Limb (tissue), 2 donors: ENCODE measurements around the gene SLCO2B1.
A peak's percentile ranks its signal among the peaks of the same experiment; 100 is the strongest.
"Not testable (repeated sequence)": the region's sequence is repeated elsewhere in the genome, so short reads cannot be mapped to it uniquely, and the experiment has no call there.

ENCODE experiments used
- DNase-seq, 2 donors: peaks; one replicate each; pipeline ENCODE4 v3.0.0-alpha.2; 2016; ENCODE audit errors: extremely low spot score in 2 of 2

Gene SLCO2B1

GRCh38 chr11:75150879-75151278 is at the start of gene SLCO2B1:
Gene SLCO2B1 (plus strand): TSS chr11:75151107. CDS start chr11:75151382, 275 bp downstream.
- DNase-seq = no peak

GRCh38 chr11:75101424-75102128 is 49.3 kb upstream of the SLCO2B1 start:
- no peak for DNase-seq

- DNase-seq = no peak
Observed at GRCh38 chr11:75103380-75104026, 47.4 kb upstream of the SLCO2B1 start.

- DNase-seq = no peak
Observed at GRCh38 chr11:75105462-75105925, 45.4 kb upstream of the SLCO2B1 start.

GRCh38 chr11:75105967-75106681 is 44.8 kb upstream of the SLCO2B1 start:
- DNase-seq = not testable (repeated sequence)

- DNase-seq = no peak
Observed at GRCh38 chr11:75107187-75107586, 43.7 kb upstream of the SLCO2B1 start.

GRCh38 chr11:75112200-75112599 is 38.7 kb upstream of the SLCO2B1 start:
- DNase-seq = no peak

- DNase-seq = no peak
Observed at GRCh38 chr11:75113030-75113429, 37.9 kb upstream of the SLCO2B1 start.

- DNase-seq = no peak
Observed at GRCh38 chr11:75114465-75114864, 36.4 kb upstream of the SLCO2B1 start.

GRCh38 chr11:75118577-75118976 is 32.3 kb upstream of the SLCO2B1 start:
- no peak for DNase-seq

GRCh38 chr11:75126564-75126963 is 24.3 kb upstream of the SLCO2B1 start:
- DNase-seq = no peak

GRCh38 chr11:75132080-75132479 is 18.8 kb upstream of the SLCO2B1 start:
- DNase-seq = no peak

GRCh38 chr11:75133976-75134375 is 16.9 kb upstream of the SLCO2B1 start:
- DNase-seq = no peak

GRCh38 chr11:75135021-75135650 is 15.8 kb upstream of the SLCO2B1 start:
- no peak for DNase-seq

GRCh38 chr11:75135651-75136050 is 15.3 kb upstream of the SLCO2B1 start:
- DNase-seq = no peak

GRCh38 chr11:75140269-75141138 is 10.4 kb upstream of the SLCO2B1 start:
- peak in 1 of 2 donors; percentile 74 for DNase-seq

- DNase-seq = no peak
Observed at GRCh38 chr11:75141166-75141565, 9.7 kb upstream of the SLCO2B1 start.

GRCh38 chr11:75142714-75143419 is 8.0 kb upstream of the SLCO2B1 start:
- peak; percentile 40 to 45 for DNase-seq

- no peak for DNase-seq
Observed at GRCh38 chr11:75143420-75143731, 7.5 kb upstream of the SLCO2B1 start.

- no peak for DNase-seq
Observed at GRCh38 chr11:75144716-75145014, 6.2 kb upstream of the SLCO2B1 start.
